HUES64 (cell line): ENCODE data around the gene NDUFV3.
"Not testable (repeated sequence)": the region's sequence is repeated elsewhere in the genome, so short reads cannot be mapped to it uniquely, and the experiment has no call there.

Source experiments
- H3K27ac ChIP-seq: 2 replicates; pipeline ENCODE4 v1.7.0; 2013; ENCODE audit warnings: low read depth, low read length, inconsistent platforms
- H3K27me3 ChIP-seq: 2 replicates; pipeline ENCODE4 v1.6.1; 2013; ENCODE audit warnings: mild to moderate bottlenecking, low read length; ENCODE audit not compliant: insufficient read depth
- H3K36me3 ChIP-seq: 2 replicates; pipeline ENCODE4 v1.6.1; 2013; ENCODE audit warnings: mild to moderate bottlenecking, low read length; ENCODE audit not compliant: insufficient read depth
- H3K4me1 ChIP-seq: 2 replicates; pipeline ENCODE4 v1.6.1; 2013; ENCODE audit warnings: mild to moderate bottlenecking, low read length, moderate library complexity; ENCODE audit not compliant: insufficient read depth
- H3K4me3 ChIP-seq: 2 replicates; pipeline ENCODE4 v1.5.1; 2013; ENCODE audit warnings: mild to moderate bottlenecking, low read length, moderate library complexity
- H3K9ac ChIP-seq: 2 replicates; pipeline ENCODE4 v1.6.1; 2013; ENCODE audit warnings: mild to moderate bottlenecking, low read depth, low read length
- H3K9me3 ChIP-seq: 2 replicates; pipeline ENCODE4 v1.6.1; 2013; ENCODE audit warnings: low read depth, low read length; ENCODE audit not compliant: insufficient read depth
- WGBS: fragments of 150-250, 120-280 bp; methylation state at CpG from one replicate; pipeline ENCODE4 v1.1.7; 2013; ENCODE audit warnings: missing lambda C conversion rate; 5-methylcytosine and 5-hydroxymethylcytosine counted together

Gene NDUFV3

DNA sequence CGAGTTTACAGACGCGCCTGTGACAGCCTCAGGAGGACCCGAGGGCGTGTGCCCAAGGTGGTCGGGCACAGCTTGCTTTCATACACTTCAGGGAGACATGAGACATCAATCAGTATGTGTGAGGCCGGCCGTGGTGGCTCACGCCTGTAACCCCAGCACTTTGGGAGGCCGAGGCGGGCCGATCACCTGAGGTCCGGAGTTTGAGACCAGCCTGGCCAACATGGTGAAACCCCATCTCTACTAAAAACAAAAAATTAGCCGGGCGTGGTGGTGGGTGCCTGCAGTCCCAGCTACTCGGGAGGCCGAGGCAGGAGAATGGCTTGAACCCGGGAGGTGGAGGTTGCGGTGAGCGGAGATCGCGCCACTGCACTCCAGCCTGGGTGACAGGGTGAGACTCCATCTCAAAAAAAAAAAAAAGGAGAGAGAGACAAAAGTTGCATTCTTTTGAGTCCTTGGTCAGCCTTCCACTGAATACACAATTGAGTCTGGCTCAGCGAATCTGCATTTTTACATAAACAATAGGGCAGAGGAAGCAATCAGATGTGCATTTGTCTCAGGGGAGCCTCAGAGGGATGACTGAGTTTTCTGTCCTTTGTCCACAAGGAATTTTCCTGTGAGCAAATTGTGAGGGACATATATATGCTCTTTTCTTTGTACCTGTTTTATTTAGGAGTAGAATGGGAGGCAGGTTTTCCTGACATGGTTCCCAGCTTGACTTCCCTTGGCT, 34.5 kb downstream of the NDUFV3 start:
- H3K4me1 ChIP-seq, result peaks cover 18% of the 10 kb centered on the region
- H3K36me3 ChIP-seq, H3K4me3 ChIP-seq, H3K9me3 ChIP-seq, H3K27me3 ChIP-seq: not testable (repeated sequence)
- H3K9ac ChIP-seq, result peak overlapping the region; percentile 25; the same call in 1 of the 2 replicates
- H3K27ac ChIP-seq, result peak overlapping the region; percentile 76
- WGBS, result 90% methylated on average over 23 of the region's 23 CpGs

DNA sequence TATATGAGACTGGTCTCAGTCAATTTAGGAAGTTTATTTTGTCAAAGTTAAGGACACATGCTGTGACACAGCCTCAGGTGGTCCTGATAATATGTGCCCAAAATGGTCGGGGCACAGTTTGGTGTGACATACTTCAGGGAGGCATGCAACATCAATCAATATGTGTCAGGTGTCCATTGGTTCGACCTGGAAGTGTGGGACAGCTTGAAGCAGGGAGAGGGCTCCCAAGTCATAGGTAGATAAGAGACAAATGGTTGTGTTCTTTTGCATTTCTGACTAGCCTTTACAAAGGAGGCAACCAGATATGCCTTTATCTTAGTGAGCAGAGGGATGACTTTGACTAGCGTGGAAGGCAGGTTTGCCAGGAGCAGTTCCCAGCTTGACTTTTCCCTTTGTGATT, 36.9 kb downstream of the NDUFV3 start:
- Histone ChIP-seq H3K4me3 (no peak overlapping the region), H3K27ac (no peak overlapping the region), H3K36me3 (no peaks in the 10 kb centered on the region), H3K9ac (no peak overlapping the region), H3K9me3 (no peaks in the 10 kb centered on the region), H3K4me1 (peaks cover 19% of the 10 kb centered on the region), H3K27me3 (no peaks in the 10 kb centered on the region)
- WGBS, result 84% methylated on average over 3 of the region's 3 CpGs

DNA sequence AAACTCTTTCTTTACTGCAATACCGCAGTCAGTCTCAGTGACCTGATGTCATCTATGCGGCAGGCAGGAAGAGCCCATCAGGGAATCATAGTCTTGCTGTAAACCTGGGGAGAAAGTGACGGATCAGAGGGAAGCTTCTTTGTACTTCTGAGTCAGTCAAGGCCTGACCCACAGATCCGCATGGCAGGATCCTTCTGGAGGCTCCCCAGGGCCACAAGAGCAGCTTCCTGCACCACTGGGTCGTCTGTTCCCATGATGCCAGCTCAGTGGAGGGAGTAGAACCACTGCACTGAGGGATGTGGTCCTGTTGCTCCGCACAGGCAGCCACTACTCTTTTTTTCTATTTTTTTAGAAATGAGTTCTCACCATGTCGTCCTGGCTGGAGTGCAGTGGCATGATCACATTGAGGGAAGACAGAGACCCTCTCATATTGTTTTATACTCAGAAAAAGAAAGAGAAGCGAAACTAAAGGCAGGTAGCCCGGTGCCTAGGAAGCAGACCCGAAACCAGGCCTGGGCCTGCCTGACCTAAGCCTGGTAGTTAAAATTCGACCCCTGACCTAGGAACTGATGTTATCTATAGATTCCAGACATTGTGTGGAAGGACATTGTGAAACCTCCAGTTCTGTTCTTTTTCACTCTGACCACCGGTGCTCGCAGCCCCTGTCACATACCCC, 38.6 kb downstream of the NDUFV3 start:
- peaks cover 20% of the 10 kb centered on the region for H3K4me1 ChIP-seq
- WGBS, result 88% methylated on average over 12 of the region's 13 CpGs
- H3K9me3 ChIP-seq, result no peaks in the 10 kb centered on the region
- H3K36me3 ChIP-seq, result no peaks in the 10 kb centered on the region
- no peak overlapping the region for H3K9ac ChIP-seq
- H3K4me3 ChIP-seq, result no peak overlapping the region
- peak overlapping the region; percentile 23; the same call in 1 of the 2 replicates for H3K27ac ChIP-seq
- H3K27me3 ChIP-seq, result no peaks in the 10 kb centered on the region

DNA sequence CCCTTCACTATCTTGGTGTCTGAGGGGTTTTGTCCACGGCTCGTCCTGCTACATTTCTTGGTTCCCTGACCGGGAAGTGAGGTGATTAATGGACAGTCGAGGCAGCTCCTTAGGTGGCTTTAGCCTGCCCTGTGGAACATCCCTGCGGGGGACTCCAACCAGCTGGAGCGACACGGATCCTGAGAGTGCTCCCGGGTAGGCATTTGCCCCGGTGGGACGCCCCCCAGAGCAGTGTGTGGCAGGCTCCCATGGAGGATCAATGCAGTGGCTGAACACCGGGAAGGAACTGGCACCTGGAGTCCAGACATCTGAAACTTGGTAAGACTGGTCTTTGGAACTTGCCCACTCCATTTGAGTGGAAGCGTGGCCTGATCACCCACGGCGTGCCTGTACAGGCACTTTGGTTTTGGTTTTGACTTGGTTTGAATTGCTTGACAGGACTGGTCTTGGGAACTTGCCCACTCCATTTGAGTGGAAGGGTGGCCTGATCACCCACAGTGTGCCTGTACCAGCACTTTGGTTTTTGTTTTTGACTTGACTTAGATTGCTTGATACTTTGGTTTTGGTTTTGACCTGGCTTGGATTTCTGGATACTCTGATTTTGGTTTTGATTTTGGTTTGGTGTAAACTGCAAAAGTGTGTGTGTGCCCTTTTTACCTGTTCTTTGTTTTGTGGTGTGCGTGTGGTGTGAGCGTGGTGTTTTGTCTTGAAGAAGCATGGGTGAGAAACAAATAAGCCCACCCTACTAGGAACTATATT, 39.4 kb downstream of the NDUFV3 start:
- H3K36me3 ChIP-seq, H3K27me3 ChIP-seq, H3K9me3 ChIP-seq: not testable (repeated sequence)
- WGBS, result 90% methylated on average over 14 of the region's 16 CpGs
- peak overlapping the region; percentile 52 for H3K27ac ChIP-seq
- 0 out of 2 replicates have a peak overlapping the region, but pooled peaks have one; percentile 26 for H3K9ac ChIP-seq
- H3K4me3 ChIP-seq, result 0 out of 2 replicates have a peak overlapping the region, but pooled peaks have one; percentile 16
- peaks cover 25% of the 10 kb centered on the region for H3K4me1 ChIP-seq

DNA sequence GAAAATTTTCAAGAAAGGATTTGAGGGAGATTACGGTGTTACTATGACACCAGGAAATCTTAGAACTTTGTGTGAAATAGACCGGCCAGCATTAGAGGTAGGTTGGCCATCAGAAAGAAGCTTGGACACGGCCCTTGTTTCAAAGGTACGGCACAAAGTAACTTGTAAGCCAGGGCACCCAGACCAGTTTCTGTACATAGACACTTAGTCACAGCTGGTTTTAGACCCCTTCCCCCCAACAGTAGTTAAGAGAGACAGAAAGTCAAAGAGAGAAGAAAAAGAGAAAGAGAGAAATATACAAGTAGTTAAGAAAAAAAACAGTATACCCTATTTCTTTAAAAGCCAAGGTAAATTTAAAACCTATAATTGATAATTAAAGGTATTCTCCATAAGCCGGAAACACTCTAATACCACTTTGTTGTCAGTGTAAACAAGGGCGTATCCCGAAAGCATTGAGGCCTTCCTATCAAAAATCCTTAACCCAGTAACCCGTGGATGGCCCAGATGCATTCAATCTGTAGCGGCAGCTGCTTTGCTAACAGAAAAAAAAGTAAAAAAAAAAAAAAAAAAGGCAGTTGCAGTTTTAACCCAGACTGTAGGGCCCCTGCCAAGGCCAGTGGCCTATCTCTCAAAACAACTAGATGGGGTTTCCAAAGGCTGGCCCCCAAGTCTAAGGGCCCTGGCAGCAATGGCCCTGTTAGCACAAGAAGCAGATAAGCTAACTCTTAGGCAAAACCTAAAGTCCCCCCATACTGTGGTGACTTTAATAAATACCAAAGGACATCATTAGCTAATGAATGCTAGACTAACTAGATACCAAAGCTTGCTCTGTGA, 40.2 kb downstream of the NDUFV3 start:
- Histone ChIP-seq H3K4me1 (peaks cover 26% of the 10 kb centered on the region), H3K9ac (0 out of 2 replicates have a peak overlapping the region, but pooled peaks have one; percentile 26), H3K4me3 (0 out of 2 replicates have a peak overlapping the region, but pooled peaks have one; percentile 16), H3K27ac (peak overlapping the region; percentile 52)
- not testable (repeated sequence) for H3K27me3 ChIP-seq, H3K36me3 ChIP-seq, H3K9me3 ChIP-seq
- WGBS, result 80% methylated on average over 9 of the region's 9 CpGs

DNA sequence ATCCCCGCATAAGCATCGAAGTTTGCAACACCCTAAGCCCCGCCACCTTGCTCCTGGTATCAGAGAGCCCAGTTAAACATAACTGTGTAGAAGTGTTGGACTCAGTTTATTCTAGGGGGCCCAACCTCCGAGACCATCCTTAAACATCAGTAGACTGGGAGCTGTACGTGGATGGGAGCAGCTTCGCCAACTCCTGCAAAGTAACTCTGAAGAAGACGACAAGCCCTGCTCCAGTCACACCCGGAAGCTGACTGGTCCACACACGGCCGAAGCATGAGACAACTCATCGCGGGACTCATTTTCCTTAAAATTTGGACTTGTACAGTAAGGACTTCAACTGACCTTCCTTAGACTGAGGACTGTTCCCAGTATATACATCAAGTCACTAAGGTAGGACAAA, 40.9 kb downstream of the NDUFV3 start:
- not testable (repeated sequence) for H3K4me3 ChIP-seq, H3K9ac ChIP-seq, H3K27me3 ChIP-seq, H3K9me3 ChIP-seq, H3K27ac ChIP-seq, H3K36me3 ChIP-seq
- peaks cover 29% of the 10 kb centered on the region for H3K4me1 ChIP-seq
- 92% methylated on average over 12 of the region's 12 CpGs for WGBS

DNA sequence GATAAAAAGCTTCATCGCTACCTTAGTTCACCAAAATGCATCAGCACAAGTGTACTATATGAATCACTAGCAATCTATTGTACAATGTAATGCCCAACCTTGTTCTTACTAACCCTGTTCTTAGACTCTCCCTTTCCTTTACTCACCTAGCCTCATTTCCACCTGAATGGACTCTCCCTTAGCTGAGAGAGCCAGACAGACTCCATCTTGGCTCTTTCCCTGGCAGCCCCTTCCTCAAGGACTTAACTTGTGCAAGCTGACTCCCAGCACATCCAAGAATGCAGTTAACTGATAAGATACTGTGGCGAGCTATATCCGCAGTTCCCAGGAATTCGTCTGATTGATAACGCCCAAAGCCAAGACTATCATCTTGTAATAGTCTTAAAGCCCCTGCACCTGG, 43.3 kb downstream of the NDUFV3 start:
- not testable (repeated sequence) for H3K9ac ChIP-seq, H3K27me3 ChIP-seq, H3K36me3 ChIP-seq, H3K27ac ChIP-seq, H3K9me3 ChIP-seq, H3K4me3 ChIP-seq
- 88% methylated on average over 5 of the region's 5 CpGs for WGBS
- H3K4me1 ChIP-seq, result peaks cover 29% of the 10 kb centered on the region

DNA sequence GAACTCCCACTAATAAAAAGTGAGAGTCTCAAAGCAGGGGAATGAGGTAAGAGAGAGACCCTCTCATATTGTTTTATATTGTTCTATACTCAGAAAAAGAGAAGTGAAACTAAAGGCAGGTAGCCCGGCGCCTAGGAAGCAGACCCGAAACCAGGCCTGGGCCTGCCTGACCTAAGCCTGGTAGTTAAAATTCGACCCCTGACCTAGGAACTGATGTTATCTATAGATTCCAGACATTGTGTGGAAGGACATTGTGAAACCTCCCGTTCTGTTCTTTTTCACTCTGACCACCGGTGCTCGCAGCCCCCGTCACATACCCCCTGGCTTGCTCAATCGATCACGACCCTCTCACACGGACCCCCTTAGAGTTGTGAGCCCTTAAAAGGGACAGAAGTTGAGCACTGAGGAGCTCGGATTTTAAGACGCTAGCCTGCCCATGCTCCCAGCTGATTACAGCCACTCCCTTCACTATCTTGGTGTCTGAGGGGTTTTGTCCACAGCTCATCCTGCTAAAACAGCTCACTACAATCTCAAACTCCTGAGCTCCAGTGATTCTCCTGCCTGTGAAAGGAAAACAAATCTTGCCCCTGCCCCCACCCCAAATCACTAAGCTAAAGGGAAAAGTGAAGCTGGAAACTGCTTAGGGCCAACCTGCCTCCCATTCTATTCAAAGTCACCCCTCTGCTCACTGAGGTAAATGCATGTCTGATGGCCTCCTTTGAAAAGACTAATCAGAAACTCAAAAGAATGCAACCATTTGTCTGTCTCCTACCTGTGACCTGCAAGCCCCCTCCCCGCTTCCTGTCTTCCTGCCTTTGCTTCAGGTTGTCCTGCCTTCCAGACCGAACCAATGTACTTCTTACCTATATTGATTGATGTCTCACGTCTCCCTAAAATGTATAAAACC, 44.2 kb downstream of the NDUFV3 start:
- Histone ChIP-seq H3K4me1 (peaks cover 29% of the 10 kb centered on the region), H3K9ac (peak overlapping the region; percentile 70), H3K27ac (peak overlapping the region; percentile 95)
- H3K4me3 ChIP-seq, H3K9me3 ChIP-seq, H3K36me3 ChIP-seq, H3K27me3 ChIP-seq: not testable (repeated sequence)
- 50% methylated on average over 13 of the region's 16 CpGs for WGBS

DNA sequence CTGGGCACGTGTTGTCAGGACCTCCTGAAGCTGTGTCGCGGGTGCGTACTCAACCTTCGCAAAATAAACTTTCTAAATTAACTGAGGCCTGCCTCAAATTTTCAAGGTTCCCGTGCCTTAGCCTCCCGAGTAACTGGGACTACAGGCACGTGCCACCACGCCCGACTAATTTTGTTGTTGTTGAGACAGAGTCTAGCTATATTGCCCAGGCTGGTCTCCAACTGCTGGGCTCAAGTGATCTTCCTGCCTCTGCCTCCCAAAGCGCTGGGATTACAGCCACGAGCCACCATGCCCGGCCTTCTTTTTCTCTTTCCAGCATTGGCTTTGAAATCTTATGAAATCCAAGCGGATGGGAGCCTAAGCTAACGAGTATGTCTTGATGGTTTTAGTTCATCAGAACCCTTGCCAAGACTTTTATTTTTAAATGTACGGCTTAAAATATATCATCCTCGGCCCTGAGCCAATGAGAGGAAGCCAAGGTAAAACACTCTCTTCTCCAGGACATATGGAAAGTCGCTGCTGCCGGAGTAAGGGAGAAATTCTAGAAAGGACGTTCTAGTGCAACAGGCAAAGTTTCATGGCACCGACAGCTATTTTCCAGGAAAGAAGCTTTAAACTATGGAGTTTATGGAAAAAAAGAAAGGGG, 45.0 kb downstream of the NDUFV3 start:
- Histone ChIP-seq H3K9me3 (no peaks in the 10 kb centered on the region), H3K4me3 (no peak overlapping the region), H3K27me3 (no peaks in the 10 kb centered on the region), H3K36me3 (no peaks in the 10 kb centered on the region), H3K9ac (no peak overlapping the region), H3K27ac (peak overlapping the region; percentile 69), H3K4me1 (peaks cover 27% of the 10 kb centered on the region)
- WGBS, result 90% methylated on average over 21 of the region's 21 CpGs

DNA sequence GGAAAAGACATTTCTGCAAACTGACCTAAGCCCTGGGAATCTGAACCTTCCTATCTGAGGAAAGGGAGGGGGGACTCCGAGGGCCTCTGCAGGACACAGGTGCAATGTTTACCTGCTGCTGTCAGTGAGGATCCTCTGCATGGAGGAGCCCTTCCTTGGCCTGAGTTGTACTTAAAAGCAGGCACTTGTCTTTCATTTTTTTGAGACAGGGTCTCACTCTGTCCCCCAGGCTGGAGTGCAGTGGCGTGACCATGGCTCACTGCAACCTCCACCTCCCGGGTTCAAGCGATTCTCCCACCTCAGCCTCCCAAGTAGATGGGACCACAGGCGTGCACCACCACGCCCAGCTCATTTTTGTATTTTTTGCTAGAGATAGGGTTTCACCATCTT, 45.5 kb downstream of the NDUFV3 start:
- Histone ChIP-seq H3K4me1 (peaks cover 21% of the 10 kb centered on the region), H3K27ac (peak overlapping the region; percentile 69)
- not testable (repeated sequence) for H3K9me3 ChIP-seq, H3K4me3 ChIP-seq, H3K27me3 ChIP-seq, H3K36me3 ChIP-seq, H3K9ac ChIP-seq
- WGBS, result 91% methylated on average over 6 of the region's 6 CpGs
